ENCODE measurements around the gene LYZ. TPM values are rescaled to one million over a fixed set of nuclear protein-coding genes. Genes with fewer than 3 reads are reported as not detected.

The LYZ gene
- total RNA-seq, 1 donor, result 8.3 TPM

DNA sequence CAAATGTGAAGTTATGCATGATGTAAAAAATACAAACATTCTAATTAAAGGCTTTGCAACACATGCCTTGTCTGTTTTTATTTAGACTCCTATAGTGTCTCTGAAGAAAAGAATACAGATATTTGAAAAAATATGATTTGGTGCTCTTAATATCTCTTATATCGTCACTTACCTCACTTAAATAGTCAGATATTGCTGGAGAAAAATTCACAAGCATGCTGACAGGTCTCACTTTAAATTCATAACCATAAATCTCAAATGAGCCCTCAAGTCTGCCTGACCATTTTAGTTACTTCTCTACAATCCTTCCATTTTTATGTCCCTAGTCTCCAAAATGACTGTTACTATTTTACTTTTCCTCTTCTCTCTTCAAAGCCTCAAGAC lies 6.0 kb downstream of the LYZ start:
- Histone ChIP-seq H3K4me1 (ENCODE audit: insufficient read depth, low read length) (peaks cover 7% of the 10 kb centered on the region), H3K27ac (ENCODE audit: low read depth, low read length) (no peak overlapping the region), H3K4me3 (ENCODE audit: insufficient read depth, low read length) (no peak overlapping the region), H3K27me3 (ENCODE audit: insufficient read depth, low read length) (peaks cover 9% of the 10 kb centered on the region), H3K79me2 (ENCODE audit: insufficient read depth, low read length) (no peaks in the 10 kb centered on the region), H4K20me1 (ENCODE audit: insufficient read depth, low read length) (no peaks in the 10 kb centered on the region), H3K36me3 (ENCODE audit: insufficient read depth, low read length) (no peaks in the 10 kb centered on the region), H3K4me2 (ENCODE audit: insufficient read depth, low read length) (no peak overlapping the region), H2AFZ (ENCODE audit: low read length) (no peak overlapping the region), H3K9me3 (ENCODE audit: low read depth, low read length) (no peaks in the 10 kb centered on the region)
- DNase-seq (ENCODE audit: insufficient read length, low spot score, missing footprints), result no peak
- no peak for TF ChIP-seq CTCF (IDR thresholded peaks at IDR 0.05; ENCODE audit: extremely low read depth, low read depth, low read length)

GRCh38 chr12:69354556-69355187 lies 6.5 kb downstream of the LYZ start:
- Histone ChIP-seq H3K79me2 (ENCODE audit: insufficient read depth, low read length) (peaks cover 1% of the 10 kb centered on the region), H3K9me3 (ENCODE audit: low read depth, low read length) (no peaks in the 10 kb centered on the region), H3K27me3 (ENCODE audit: insufficient read depth, low read length) (peaks cover 4% of the 10 kb centered on the region), H3K4me2 (ENCODE audit: insufficient read depth, low read length) (no peak overlapping the region), H2AFZ (ENCODE audit: low read length) (peak overlapping the region; percentile 41), H3K4me3 (ENCODE audit: insufficient read depth, low read length) (no peak overlapping the region), H3K36me3 (ENCODE audit: insufficient read depth, low read length) (no peaks in the 10 kb centered on the region), H4K20me1 (ENCODE audit: insufficient read depth, low read length) (no peaks in the 10 kb centered on the region), H3K4me1 (ENCODE audit: insufficient read depth, low read length) (peaks cover 10% of the 10 kb centered on the region), H3K27ac (ENCODE audit: low read depth, low read length) (no peak overlapping the region)
- TF ChIP-seq CTCF (IDR thresholded peaks at IDR 0.05; ENCODE audit: extremely low read depth, low read depth, low read length), result no peak
- DNase-seq (ENCODE audit: insufficient read length, low spot score, missing footprints), result peak; percentile 69

- TF ChIP-seq CTCF (IDR thresholded peaks at IDR 0.05; ENCODE audit: extremely low read depth, low read depth, low read length), result no peak
- H3K4me3 ChIP-seq (ENCODE audit: insufficient read depth, low read length), result no peak overlapping the region
- H3K4me1 ChIP-seq (ENCODE audit: insufficient read depth, low read length), result peaks cover 13% of the 10 kb centered on the region
These were observed 7.3 kb downstream of the LYZ start for GRCh38 chr12:69355363-69356028.

DNA sequence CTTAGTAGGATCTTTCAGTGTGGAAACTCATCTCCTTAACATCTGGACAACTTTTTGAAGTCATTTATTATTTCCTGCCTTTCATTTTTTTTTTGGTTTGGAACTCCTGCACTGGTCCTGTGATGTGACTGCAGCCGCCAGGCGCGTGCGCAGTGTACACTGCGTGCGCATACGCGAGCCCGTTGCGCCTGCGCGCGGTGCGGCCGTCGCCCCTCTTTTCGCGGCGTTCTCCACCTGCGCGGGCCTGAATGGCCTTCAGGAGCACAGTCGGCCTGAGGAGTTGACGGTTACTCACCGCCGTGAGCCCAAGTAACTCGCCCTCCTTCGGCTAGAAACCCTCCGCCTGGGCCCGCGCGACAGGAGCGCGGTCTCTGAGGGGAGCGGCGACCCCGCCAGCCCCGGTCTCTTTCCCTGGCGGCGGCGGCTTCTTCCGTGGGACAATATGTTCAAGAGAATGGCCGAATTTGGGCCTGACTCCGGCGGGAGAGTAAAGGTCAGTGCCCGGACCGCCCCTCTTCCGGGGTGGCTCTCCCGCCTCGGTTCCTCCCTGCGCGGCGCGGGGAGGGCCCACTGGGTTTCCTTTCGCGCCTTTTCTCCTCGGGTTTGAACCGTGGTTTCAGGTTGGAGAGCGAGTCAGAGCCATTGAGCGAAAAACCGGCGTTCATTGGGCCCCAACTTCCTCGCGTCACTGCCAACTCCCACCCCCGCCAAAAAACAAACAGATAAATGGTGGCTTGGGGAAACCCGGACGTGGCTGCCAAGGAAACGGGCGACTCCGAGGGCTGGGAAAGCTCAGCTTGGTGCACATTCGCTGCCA lies 11.6 kb downstream of the LYZ start, which contains the start of gene YEATS4:
TSS of gene YEATS4 (plus strand) at position 213 of the 817 bp plus-strand sequence. CDS start at position 443, 230 bp downstream.
- peak; percentile 98 for DNase-seq (ENCODE audit: insufficient read length, low spot score, missing footprints)
- no peak for TF ChIP-seq CTCF (IDR thresholded peaks at IDR 0.05; ENCODE audit: extremely low read depth, low read depth, low read length)
- peak within 1 kb of the TSS; percentile 99 for H2AFZ ChIP-seq (ENCODE audit: low read length)
- H3K27me3 ChIP-seq (ENCODE audit: insufficient read depth, low read length), result no peaks in the 10 kb centered on the region
- peaks cover 8% of the 10 kb centered on the region for H3K79me2 ChIP-seq (ENCODE audit: insufficient read depth, low read length)
- H3K36me3 ChIP-seq (ENCODE audit: insufficient read depth, low read length), result no peaks in the 10 kb centered on the region
- no peaks in the 10 kb centered on the region for H3K9me3 ChIP-seq (ENCODE audit: low read depth, low read length)
- peak within 1 kb of the TSS; percentile 92 for H3K27ac ChIP-seq (ENCODE audit: low read depth, low read length)
- peaks cover 13% of the 10 kb centered on the region for H3K4me1 ChIP-seq (ENCODE audit: insufficient read depth, low read length)
- H4K20me1 ChIP-seq (ENCODE audit: insufficient read depth, low read length), result no peaks in the 10 kb centered on the region
- peak within 1 kb of the TSS; percentile 98 for H3K4me2 ChIP-seq (ENCODE audit: insufficient read depth, low read length)
- peak within 1 kb of the TSS; percentile 89 for H3K4me3 ChIP-seq (ENCODE audit: insufficient read depth, low read length)

More at GRCh38 chr12:69355363-69356028, 7.3 kb downstream of the LYZ start:
- Histone ChIP-seq H3K4me2 (ENCODE audit: insufficient read depth, low read length) (no peak overlapping the region), H3K36me3 (ENCODE audit: insufficient read depth, low read length) (no peaks in the 10 kb centered on the region), H3K9me3 (ENCODE audit: low read depth, low read length) (no peaks in the 10 kb centered on the region), H4K20me1 (ENCODE audit: insufficient read depth, low read length) (no peaks in the 10 kb centered on the region), H3K79me2 (ENCODE audit: insufficient read depth, low read length) (peaks cover 7% of the 10 kb centered on the region), H2AFZ (ENCODE audit: low read length) (no peak overlapping the region), H3K27ac (ENCODE audit: low read depth, low read length) (no peak overlapping the region), H3K27me3 (ENCODE audit: insufficient read depth, low read length) (peaks cover 2% of the 10 kb centered on the region)
- no peak for DNase-seq (ENCODE audit: insufficient read length, low spot score, missing footprints)
